ENCODE results near the gene GRIK1.

Gene GRIK1

DNA sequence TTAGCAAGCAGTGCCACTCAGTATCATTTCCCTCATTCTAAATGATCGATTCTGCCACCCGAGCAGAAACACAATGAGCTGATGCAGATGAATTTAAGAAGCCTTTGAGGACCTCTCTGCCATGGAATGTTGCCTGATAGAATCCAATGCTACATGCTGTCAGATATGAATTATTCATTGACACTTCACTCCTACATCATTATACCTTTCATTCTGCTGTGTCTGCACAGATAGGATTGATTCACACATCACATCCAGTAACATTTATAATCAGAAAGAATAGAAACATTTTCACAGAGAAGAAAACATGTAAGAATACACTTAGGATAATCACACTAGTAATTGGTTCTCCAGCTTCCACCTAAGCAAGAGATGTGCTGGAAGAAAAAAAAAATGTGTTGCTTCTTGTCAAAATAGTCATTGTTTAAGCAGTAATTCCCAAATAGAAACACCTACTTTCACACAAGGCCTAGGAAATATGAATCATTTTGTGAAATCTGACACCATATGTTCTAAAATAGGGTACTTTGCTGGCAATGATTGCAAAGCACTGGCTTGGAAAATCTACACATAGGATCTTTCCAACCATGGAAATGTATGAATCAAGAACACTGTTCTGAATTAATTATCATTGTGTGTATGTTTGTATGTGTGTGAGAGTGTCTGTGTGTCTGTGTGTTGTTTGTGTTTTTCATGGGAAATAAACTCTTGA is 110.1 kb downstream of the GRIK1 start:
- no peak for DNase-seq (ENCODE audit: low read depth in 2 of 2, low spot score in 1 of 2)

DNA sequence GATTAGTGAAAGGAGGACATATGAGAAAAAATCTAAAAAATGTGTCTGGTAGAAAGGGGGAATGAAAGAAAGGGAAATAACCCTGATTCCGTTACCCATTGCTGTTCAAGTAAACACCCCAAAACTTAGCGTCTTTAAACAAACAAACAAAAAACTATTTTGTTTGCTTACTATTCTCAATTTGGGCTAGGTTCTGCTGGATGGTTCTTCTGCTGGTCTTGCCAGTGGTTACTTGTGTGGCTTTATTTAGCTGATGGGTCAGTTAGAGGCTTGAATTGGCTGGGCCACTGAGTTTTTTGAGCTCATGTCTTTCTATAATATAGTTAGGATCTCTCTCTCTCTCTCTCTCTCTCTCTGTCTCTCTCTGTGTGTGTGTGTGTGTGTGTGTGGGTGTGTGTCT is 112.1 kb downstream of the GRIK1 start:
- no peak for DNase-seq (ENCODE audit: low read depth in 2 of 2, low spot score in 1 of 2)

DNA sequence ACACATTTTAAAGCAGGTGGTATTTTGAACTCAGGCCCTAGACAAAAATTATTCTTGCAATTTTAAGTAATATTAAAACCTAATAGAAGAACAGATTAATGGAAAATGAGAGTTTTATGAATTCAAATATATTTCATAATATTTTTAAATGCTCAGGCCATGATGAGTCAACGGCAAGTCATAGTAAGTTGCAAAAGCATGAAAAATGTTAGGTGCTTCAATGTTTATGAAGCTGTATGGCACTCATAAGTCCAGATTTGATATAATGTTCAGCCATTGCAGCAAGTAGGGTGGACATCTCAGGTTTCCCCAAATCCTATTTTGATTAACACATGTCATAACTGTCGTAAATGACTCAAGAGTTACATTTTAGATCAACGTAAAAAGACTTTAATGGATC is 112.6 kb downstream of the GRIK1 start:
- no peak for DNase-seq (ENCODE audit: low read depth in 2 of 2, low spot score in 1 of 2)

DNA sequence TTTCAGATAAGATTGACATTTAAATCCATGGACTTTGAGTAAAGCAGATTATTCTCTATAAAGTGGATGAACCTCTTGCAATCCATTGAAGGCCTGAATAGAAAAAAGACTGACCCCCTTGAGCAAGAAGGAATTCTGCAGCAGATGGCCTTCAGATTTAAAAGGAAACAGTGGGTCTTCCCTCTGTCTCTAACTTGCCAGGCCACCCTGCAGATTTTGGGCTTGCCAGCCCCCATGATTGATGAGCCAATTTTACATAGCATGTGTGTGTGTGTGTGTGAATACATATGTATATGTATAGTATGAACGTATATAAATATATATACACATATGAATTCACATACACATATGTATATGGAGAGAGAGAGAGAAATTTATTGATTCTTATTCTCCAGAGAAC is 113.4 kb downstream of the GRIK1 start:
- DNase-seq (ENCODE audit: low read depth in 2 of 2, low spot score in 1 of 2) = no peak

DNA sequence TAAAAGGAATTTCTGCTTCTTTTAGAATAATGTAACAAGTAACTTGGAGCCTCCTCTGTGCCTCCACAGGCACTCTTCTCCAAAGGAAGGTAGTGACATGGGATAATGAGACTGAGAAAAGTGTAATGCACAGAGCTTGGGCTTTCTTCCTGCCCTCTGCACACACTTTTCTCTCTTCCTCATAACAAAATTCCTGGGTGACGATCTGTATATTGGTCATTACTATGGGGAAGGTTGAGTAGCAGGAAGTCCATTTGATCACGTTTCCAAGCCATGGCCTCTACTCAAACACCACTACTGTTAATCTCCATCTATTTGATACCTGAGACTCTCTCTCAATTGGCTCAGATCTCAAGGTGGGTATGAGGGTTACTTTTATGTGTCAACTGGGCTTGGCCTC is 113.9 kb downstream of the GRIK1 start:
- no peak for DNase-seq (ENCODE audit: low read depth in 2 of 2, low spot score in 1 of 2)

DNA sequence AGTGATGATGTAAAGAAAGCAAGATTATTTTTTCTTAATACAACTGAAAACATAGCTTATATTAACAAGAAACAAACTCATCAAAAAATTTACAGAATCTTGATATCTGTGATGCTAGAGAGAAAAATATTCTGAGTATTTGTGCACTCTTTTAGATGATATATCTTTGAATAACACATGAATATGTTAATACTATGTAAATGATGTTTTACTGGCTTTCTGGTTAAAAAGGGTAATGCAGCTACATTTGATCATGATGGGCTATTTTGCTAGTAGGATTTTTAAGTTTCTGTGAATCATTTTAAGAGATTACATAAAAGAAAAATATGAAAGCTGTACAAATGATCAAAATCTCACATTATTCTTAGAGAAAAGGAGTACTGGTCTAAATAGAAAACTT is 114.5 kb downstream of the GRIK1 start:
- no peak for DNase-seq (ENCODE audit: low read depth in 2 of 2, low spot score in 1 of 2)

DNA sequence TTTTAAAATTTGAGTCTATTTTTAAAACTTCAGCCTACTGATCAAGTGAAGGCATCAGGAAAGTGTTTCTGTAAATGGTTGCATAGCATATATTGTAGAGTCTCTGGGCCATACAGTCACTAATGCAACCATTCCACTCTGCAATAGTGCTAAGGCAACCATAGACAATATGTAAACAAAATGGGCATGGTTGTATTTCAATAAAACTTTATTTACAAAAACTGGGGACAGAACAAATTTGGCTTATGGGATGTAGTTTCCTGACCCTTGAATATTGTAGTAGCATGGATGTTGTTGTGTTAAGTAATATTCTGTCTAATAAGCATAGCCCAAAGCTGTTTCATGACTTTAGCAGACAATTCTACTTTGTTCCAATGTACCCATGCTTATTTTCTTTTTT is 117.7 kb downstream of the GRIK1 start:
- DNase-seq (ENCODE audit: low read depth in 2 of 2, low spot score in 1 of 2) = no peak

DNA sequence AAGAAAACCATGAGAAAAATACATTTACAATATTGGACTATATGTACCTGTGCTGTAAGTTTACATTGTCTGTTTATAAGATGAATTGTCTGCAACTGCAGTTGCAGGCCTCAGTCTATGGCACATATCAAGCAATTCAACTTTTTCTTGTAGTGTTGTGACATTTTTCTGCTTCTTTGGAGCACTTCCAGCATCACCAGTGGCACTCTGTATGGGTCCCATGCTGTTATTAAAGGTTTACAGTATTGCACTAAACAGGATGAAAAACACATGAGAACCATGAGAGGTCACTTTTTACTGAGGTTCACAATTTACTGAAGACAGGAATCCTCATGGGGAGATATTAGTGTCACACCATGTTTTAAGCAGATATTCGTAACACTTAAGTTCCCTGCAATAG is 118.6 kb downstream of the GRIK1 start:
- no peak for DNase-seq (ENCODE audit: low read depth in 2 of 2, low spot score in 1 of 2)

DNA sequence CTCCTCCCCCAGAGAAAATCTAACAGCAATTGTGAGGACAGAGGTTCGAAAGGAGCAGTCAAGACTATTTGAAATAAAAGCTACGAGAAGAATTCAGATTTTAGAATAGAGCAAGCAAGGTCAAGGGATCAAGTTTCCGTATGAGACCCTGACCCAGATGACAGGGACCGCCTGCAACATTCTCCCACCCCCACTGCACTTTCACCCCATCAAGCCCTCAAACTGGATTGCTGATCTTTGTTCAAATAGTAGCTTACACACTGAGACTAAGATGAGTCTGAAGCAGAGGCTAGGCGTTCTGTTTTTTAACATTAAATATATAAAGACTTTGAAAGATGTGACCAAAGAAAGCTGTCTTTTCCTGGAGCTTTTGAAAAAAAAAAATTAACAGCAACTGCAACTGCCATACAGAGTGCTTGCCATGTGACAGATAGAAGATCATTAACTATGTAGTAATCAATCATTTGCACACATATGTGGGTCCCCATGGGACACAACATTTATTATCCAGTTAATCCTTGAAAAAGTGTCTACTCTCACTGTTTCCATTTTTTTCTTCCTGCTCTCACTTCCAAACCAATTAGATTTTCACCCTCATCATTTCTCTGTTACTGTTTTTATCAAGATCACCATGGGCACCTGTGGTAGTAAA is 120.0 kb downstream of the GRIK1 start:
- DNase-seq (ENCODE audit: low read depth in 2 of 2, low spot score in 1 of 2) = no peak

DNA sequence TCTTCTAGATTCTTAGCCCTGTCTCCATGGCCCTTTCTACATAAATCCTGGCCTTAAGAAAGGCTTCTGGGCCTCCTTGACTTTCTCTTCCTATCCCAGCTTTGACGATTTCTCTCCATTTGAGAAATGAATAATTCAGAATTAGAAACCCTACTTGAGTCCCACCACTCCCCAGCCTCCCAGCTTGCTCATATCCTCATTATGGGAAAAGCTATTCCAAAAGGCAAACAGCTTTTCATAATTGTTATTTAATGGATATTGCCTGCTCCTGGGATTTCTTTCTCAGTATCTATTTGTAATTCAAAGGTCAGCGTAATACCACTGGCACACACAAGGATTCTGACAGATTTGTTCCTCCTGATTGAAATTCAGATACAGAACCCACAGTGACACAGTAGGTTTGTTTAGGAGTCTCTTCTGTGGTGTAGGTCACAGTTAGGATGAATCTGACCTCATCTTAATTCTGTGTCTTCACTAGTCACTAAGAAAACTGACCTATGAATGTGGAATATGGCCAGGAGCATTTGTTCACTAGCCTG is 121.3 kb downstream of the GRIK1 start:
- DNase-seq (ENCODE audit: low read depth in 2 of 2, low spot score in 1 of 2) = no peak

DNA sequence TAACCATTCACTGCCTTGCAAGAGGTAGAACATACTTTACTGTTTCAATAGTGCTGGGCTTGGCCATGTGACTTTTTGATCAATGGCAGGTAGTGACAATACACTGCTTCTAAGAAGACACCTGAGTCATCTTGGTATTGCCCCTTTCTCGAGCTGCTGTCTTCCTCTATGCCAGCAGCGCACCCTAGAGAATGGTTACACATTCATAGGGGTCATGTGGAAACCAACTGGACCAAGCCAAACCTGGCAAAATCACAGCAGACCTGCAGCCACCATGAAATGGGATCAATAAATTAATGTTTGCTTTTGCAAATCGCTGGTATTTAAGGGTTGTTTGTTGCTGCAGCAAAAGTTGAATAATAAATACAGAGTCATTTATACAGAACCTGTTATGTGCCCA is 122.3 kb downstream of the GRIK1 start:
- DNase-seq (ENCODE audit: low read depth in 2 of 2, low spot score in 1 of 2) = no peak

DNA sequence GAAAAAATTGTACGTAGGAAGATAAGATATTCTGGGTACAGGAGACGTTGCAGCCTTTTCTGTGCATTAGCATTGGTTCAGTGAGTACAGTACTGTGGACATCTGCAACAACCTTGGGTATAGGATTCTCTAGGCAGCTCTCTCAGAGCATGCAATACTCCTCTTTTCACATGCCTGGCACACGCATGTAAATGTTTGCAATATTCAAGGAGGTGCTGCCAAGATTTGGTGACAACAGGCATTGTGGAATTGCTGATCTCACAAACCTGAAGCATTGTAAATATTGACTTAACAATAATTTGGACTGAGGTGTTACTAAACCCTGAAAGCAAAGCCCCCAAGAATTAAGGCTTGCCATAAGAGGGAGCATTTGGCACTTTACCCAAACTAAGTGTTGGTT is 126.8 kb downstream of the GRIK1 start:
- DNase-seq (ENCODE audit: low read depth in 2 of 2, low spot score in 1 of 2) = no peak

DNA sequence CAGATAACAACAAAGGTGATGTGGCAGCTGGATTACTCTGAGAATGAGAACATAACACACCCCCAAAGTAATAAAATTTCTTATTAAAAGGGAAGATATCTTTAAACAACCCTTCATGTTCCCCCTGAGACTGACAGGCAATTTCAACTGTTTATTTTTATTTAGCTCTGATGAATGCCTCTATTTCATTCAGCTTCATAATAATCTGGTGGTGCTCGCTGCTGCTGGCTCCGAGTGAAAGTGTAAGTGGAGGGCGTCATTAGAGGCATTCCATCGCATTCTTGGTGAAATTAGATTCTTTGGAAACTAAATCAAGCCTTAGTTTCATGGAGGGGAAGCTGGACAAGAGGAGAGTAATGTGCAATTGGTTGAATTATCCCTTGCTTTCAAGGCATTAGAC is 128.9 kb downstream of the GRIK1 start:
- no peak for DNase-seq (ENCODE audit: low read depth in 2 of 2, low spot score in 1 of 2)

DNA sequence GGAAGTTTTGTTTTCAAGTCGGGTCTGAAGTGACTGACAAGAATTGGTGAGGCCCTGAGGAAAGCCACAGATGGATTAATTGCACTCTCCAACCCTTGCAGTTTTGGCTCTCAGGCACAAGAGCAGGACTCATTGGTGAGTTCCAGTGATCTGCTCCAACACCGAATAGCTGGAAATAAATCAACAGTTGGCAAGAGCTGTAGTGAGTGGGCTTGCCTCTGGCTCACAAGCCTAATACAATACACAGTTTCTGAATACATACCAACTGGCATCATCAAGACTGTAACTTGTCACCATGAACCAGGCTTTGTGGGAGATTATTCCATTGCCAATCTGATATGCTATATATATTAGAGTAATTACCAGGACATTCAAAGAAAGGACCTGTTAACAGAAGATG is 131.6 kb downstream of the GRIK1 start:
- no peak for DNase-seq (ENCODE audit: low read depth in 2 of 2, low spot score in 1 of 2)

DNA sequence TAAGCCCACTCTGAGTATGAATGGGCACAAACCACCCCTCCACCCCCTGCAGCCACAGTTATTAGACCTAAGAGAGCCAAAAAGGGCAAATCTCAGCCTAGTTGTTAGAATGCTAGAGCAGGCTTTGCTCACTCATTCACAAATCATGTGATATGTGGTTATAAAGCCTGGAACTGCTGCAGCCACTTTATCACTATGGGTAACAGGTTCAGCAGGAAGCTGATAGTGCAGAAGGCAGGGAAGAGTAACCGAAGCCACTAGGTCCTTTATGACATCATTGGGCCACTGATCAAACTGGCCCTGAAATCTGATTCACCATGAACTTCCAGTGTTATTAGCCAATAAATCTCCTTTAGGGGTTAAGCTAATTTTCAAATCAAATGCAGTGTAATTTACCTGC is 134.7 kb downstream of the GRIK1 start:
- no peak for DNase-seq (ENCODE audit: low read depth in 2 of 2, low spot score in 1 of 2)

DNA sequence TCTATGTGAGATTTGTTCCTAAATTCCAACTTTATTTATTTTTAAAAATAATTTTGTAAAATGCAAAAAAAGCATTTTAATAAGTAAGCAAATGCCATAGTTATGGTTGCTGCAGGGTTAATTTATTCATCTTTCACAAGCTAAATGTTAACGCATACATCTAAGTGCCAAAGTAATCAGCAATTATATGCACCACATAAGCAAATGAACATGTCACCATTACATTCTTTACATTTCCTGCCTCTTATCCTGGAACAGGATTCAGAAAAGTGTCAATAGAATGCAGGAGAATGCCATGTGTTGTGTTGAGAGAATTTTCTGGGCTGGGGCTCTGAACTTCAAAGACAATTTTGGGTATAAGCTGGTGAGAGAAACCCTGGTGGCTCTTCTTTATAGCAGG is 136.6 kb downstream of the GRIK1 start:
- no peak for DNase-seq (ENCODE audit: low read depth in 2 of 2, low spot score in 1 of 2)

DNA sequence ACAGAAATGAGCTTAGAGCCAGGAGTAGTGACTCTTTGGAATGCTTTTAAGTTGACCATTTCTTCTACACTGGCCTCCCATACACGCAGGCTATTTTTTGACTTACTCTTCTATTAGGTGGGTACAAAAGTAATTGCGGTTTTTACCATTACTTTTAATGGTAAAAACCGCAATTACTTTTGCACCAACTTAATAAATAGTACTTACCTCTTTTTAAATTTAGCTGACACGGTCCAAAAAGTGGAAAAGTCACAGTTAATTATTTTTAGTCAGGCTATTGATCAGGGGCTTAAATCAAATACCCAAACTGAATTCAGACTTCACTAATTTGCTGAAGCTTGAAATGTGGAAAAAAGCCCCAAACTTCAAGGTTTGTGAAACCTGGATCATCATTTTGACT is 138.7 kb downstream of the GRIK1 start:
- no peak for DNase-seq (ENCODE audit: low read depth in 2 of 2, low spot score in 1 of 2)

DNA sequence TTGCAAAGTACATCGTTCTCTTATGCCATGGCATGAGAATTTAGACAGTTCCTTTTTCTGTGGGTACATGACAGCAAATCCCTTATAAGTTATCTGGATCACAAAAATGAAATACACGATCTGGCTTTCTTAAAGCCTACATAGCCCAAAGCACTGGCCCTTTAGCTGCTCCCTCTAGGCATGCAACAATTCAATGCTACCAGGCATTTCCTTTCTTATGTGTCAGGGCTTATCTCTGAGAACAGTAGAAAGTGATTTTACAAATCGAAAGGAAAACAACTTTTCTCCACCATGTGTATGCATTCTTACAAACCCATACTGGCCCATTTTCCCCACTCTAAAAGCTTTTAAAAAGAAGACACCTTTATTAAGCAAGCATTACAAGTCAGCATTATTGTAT is 139.7 kb downstream of the GRIK1 start:
- DNase-seq (ENCODE audit: low read depth in 2 of 2, low spot score in 1 of 2) = no peak

DNA sequence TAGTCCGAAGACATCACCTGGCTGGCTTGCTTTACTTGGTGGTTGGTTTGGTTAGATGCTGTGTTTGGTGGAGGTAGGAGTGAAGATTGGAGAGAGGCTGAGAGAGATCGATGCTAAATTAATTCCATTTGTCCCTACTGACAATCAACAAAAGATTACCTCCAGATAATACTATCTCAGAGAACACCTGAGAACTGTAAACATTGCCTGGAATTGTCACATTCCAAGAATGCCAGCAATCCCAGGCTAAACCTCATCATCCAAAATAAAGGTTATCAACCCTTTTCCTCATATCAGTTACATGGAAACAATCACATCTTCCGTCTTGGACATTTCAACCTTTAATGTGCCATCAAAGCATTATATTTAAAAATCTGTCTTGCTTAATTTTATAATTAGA is 141.0 kb downstream of the GRIK1 start:
- no peak for DNase-seq (ENCODE audit: low read depth in 2 of 2, low spot score in 1 of 2)

DNA sequence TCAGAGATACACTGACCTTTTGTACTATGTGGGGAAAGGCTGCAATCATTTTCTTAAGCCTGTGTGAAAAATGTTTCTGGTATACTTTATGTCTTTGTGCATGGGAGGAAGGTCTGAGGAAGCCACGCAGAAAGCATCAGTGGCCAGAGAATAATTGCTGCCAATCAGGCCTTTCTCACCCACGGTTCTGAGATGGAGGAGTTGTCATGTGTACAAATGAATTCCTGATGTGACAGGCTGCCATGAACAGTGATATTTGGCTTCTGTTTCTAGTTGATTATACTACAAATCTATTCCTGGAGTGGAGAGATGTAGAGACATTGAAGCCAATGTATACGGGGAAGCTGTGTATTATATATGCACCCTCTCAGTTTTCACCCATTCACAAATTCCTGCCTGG is 142.6 kb downstream of the GRIK1 start:
- no peak for DNase-seq (ENCODE audit: low read depth in 2 of 2, low spot score in 1 of 2)

DNA sequence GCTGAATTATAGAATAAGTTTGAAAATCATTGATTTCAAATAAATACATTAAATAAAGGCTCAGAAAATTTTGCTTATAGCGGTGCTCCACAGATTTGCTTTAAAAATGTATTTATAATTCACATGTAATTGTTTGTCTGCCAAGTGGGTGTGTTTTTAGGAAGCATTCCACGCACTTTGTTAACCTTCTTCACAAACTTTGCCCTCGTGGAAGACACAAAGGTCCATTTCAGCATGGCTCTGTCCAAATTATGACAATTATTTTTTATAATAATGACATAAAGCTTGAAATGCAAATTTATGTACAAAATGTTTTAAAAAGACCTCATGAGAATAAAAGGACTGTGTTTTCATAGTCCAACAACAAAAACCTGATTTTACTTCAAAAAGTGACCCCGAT is 146.1 kb downstream of the GRIK1 start:
- DNase-seq (ENCODE audit: low read depth in 2 of 2, low spot score in 1 of 2) = no peak

DNA sequence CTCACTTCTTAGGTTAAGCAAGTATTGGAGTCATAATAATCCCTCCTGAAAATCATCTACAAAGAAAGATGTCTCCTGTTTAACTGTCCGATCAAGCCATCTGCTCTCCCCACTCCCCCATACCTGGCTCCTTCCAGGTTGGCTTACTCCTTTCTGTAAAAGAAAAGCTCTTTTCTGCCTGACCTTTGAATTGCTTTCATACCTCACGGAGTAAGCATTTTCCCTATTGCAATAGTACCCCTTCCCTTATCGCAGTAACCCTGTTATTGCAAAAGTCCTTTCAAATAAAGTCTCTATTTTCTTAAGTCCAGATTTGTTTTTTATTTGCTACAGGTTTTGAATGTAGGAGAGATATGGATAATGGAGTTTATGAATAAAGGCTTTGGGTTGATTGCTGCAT is 150.4 kb downstream of the GRIK1 start:
- DNase-seq (ENCODE audit: low read depth in 2 of 2, low spot score in 1 of 2) = no peak

DNA sequence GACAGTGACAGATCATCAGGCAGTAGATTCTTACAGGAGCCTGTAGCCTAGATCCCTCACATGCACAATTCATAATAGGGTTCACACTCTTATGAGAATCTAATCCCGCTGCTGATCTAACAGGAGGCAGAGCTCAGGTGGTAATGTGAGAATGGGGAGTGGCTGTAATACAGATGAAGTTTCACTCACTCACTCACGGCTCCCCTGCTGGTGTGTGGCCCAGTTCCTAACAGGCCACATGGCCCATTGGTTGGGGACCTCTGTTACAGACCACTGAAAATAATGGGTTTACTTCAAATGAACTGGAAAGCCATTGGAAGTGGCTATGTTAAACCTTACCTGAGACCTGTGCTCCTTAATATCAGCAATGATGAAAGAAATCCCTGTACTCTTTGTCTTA is 151.0 kb downstream of the GRIK1 start:
- DNase-seq (ENCODE audit: low read depth in 2 of 2, low spot score in 1 of 2) = no peak
